Activated CD8-positive, alpha-beta memory T cell treated with anti-CD3 and anti-CD28 coated beads, Interleukin-2, amount 50 U/mL, for 24 hours (primary cell): ENCODE results near the gene ENKD1.

Source experiments
- DNase-seq: peaks from one replicate; pipeline ENCODE4 v3.0.0-alpha.2; 2020; ENCODE audit errors: extremely low read depth

Gene ENKD1

DNA sequence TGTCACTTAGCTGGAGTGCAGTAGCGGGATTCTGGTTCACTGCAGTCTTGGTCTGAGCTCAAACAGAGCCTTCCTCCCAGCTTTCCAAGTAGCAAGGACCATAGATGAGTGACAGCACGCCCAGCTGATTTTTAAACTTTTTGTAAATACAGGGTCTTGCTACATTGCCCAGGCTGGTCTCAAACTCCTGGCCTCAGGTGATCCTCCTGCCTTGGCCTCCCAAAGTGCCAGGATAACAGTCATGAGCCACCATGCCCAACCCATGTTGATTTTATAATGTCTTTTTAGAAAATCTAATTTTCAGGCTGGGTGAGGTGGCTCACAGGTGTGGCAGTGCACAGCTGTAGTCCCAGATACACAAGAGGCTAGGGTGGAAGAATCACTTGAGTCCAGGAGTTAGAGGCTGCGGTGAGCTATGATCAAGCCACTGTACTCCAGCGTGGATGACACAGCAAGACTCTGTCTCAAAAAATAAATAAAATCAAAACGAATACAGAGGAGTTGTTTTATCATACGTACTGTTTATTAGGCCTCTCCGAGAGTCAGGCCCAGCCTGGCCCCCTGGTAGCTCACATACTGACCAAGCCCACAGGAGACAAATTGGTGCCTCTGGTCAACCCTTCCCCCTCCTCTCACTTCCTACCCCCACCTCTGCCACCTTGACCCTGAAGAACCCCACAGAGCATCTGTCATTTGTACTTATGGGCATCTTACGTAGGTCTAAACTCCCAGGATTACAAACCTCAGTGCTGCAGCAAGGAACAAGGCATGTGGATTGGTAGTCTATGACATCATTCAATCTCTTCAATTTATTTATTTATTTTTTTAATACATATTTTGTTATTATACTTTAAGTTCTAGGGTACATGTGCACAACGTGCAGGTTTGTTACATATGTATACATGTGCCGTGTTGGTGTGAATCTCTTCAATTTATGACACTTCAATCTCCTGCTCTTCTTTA lies 13.7 kb upstream of the ENKD1 start:
- no peak for DNase-seq

- no peak for DNase-seq
Measured at GRCh38 chr16:67678354-67679023, 11.9 kb upstream of the ENKD1 start.

- no peak for DNase-seq
Measured at GRCh38 chr16:67677712-67678111, 11.2 kb upstream of the ENKD1 start.

DNA sequence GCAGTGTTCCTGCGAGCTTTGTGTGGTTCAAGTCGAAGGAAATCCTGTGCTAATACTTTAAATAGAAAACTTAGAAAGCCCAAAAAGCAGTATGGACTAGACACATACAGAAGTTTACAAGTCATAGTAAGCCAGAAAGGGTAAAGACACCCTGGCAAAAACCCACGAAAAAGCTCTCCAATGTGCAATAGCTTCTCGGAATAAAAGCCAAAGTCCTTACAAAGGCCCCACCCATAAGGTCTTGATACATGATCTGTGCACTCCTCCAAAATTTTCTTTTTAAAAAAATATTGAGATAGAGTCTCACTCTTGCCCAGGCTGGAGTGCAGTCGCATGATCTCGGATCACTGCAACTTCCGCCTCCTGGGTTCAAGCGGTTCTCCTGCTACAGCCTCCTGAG lies 10.4 kb upstream of the ENKD1 start:
- no peak for DNase-seq

DNA sequence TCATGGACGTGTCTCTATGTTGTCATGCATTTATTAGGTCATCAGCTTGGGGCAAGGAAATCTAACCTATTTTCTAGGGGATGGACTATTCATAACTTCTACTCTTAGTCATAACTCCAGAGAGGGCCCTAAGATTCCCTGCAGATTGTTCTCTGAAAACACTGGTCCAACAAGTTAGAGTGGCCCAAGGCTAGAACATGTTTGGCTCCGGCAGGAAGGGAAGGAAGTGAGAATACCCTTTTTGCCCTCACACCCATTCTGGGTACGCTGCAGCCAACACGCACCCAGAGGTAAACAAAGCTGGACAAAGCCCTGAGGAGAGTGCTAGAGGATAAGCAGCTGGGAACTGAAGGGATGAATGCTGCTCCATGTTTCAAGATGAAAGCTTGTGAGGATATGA lies 10.0 kb upstream of the ENKD1 start:
- no peak for DNase-seq

- DNase-seq, result no peak
Measured at GRCh38 chr16:67675999-67676398, 9.4 kb upstream of the ENKD1 start.

DNA sequence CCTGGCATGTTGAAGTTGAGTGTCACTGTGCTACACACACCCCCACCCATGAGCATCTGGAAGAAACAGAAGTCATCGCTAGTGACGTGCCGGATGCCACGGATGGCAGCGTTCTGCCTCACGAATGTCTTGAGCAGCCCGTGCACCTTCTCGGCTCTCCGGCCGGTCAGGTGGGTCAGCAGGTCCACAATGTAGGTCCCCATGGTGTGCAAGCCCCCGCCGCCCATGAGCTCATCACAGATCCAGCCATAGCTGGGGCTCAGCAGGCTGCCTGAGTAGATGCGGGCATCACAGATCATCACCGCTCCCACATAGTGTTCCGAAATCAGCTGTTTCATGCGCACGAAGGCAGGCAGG lies 9.0 kb upstream of the ENKD1 start:
- no peak for DNase-seq

DNA sequence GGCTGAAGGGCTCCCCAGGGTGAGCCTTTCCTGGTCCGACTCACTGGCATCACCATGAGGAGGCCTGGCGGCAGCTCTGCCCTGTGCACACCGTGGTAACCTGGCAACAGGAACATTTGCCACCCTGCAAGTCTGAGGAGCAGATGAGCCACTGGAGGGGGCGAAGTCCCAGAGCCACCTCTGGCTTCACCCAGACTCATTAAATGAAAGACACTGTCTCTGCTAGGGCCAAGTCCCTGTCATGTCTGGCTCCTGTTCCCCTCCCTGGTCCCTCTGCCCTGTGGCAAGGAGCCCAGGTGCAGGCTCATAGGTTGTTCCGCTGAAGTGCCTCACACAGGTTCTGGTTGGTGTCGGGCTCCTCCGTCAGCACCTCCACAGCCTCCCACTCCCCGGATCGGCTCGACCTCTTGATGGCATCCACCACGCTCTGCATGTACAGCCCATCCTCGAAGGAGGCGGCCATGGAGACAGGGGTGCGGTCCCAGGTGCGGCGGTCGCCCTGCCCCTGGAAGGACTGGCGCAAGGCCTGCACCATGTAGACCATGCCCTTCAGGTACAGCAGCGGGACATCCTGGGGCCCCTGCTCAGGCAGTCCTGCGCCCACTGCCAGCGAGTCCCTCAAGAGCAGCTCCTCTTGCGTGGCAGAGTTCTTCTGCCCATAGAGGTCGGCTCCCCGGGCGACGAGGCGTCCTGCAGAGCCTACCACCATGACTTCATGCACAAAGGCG lies 8.5 kb upstream of the ENKD1 start:
- no peak for DNase-seq

GRCh38 chr16:67673712-67674580 lies 7.4 kb upstream of the ENKD1 start:
- DNase-seq, result no peak

DNA sequence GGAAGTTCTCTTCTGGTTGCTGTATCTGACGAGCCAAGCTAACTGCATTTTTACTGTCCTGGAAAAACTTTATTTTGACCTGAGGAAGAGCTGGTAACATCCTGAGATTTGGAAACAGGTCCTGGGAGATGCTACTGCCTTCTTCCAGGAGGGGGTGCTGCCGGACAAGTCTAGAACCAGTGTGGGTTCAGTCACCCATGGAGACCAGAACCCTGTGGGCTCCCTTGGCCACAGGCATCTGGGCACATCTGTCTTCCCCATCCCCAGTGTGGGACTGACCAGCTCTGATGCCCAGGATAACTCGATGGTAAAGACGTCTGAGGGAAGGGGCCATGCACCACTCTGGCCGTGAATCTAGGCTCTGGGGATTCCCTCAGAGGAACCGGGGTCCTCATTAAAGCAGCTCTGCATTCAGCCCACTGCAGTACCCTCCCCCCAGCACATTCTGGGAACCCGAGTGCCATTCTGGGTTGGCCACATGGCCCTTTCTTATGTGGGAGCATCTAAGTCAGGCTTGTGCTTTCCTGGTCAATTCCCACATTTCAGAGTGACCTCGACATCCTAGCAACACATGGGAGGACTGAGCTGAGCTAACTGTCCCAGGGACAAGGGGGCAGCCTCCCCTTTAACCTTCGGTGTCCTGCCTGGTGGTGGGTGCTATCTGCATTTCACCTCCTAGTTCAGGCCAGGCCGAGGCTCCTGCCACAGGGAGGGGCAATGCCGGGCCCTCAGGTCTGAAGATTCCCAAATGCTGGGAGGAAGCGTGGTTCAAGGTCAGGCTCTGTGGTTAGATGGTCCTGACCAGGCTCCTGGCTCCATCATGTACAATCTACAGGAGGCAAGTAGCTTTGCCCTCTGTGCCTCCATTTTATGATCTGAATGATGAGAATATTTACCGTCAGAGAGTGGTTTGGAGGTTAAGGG lies 6.5 kb upstream of the ENKD1 start:
- no peak for DNase-seq

- no peak for DNase-seq
Measured at GRCh38 chr16:67672306-67672705, 5.8 kb upstream of the ENKD1 start.

DNA sequence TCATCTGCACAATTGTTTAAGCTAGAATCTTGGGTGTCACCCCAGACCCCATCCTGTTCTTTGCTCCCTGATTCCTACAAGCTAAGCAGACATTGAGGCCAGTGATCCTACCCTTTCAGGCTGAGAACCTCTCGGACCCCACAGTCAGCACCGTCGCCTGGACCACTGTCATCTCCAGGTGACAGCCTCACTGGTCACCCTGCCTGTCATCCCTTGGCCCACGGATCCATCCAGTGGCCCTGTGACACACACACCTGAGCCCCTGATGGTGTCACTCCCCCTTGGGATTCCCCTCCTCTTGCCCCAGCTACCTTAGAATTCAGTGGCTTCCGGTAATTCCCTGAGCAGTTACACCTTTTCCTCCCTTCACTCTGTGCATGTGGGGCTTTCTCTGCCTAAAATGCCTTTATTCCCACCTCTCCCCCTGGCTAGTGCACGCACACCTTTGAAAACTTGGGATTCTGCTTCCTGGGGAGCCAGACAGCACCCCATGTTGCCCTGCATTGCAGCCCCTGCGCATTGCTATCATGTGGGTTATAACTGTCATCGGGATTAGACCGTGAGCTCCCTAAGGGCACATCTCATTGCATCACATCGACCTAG lies 3.0 kb upstream of the ENKD1 start:
- DNase-seq, result no peak

GRCh38 chr16:67668495-67669157 lies 2.1 kb upstream of the ENKD1 start:
- DNase-seq, result no peak

- DNase-seq, result peak; percentile 35
Measured at GRCh38 chr16:67667817-67668494, 1.4 kb upstream of the ENKD1 start.

- no peak for DNase-seq
Measured at GRCh38 chr16:67667453-67667816, 885 bp upstream of the ENKD1 start.

- DNase-seq, result no peak
Measured at GRCh38 chr16:67666032-67666551, 458 bp downstream of the ENKD1 start.

DNA sequence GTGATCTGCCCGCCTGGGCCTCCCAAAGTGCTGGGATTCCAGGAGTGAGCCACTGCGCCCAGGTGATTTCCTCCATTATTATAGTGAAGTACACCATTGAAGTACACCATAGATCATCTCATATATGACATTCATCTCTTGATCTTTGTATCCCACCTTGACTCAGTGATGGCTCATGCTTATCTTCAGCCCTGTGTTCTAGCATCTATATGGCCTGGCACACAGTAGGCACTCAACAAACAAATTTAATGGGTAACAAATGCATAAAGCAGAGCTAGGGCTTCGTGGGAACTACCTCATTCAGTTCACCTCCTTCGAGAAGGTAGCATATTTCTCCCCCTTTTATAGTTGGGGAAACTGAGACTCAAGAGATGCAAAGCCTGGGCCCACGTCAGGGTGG lies 952 bp downstream of the ENKD1 start:
- no peak for DNase-seq

GRCh38 chr16:67664871-67665270 lies 1.7 kb downstream of the ENKD1 start:
- DNase-seq, result no peak

DNA sequence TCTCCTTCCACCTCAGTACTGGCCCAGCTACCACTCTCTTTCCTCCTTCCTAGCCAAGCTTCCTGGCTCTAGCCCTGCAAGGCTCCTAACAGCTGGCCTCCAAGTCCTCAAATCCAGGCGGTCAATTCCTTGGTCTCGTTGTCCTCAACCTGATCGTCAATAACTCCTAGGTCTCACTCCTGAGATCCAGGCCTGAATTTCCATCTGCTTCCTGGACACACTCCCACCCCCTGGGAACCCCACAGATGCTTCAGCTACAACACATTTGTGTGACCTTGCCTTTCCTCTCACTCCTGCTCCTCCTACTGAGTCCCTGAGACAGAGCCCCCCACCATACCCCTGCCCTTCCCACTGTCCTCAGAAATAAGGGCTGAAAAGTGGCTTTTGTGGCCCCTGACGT lies 2.3 kb downstream of the ENKD1 start:
- DNase-seq, result no peak
